NCI-H69 (cell line): ENCODE data around the gene BCAP29.
"Not testable (repeated sequence)": the region's sequence is repeated elsewhere in the genome, so short reads cannot be mapped to it uniquely, and the experiment has no call there.

Experiments
- DNase-seq: peaks from one replicate; lab custom pipeline; 2025; lab: John Stamatoyannopoulos, UW

The BCAP29 gene

DNA sequence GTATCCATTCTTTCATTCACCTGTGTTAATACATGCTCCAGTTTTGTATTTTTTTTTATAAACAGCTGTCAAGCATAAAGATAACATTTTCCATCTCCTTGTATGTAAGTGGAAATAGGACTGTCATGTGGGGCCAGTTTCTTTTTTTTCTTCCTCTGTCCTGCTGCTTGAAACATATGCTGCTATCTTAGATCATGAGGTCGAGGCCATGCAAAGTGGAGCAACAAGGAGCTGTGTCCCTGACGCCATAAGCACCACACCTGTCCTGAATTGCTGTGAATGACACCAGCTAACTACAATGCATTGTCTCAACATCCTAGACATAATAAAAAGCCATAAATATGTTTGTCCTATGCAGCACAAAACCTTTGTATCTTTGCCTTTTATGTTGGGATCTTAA is 42.8 kb downstream of the BCAP29 start:
- no peak for DNase-seq

DNA sequence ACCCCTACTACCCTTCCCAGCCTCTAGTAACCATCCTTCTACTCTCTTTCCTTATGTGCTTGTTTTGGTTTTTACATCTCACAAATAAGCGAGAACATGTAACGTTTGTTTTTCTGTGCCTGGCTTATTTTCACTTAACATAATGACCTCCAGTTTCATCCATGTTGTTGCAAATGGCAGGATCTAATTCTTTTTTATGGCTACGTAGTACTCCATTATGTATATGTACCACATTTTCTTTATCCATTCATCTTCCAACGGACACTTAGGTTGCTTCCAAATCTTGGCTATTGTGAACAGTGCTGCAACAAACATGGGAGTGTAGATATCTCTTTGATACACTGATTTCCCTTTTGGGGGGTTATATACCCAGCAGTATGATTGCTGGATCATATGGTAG is 47.0 kb downstream of the BCAP29 start:
- DNase-seq: no peak

DNA sequence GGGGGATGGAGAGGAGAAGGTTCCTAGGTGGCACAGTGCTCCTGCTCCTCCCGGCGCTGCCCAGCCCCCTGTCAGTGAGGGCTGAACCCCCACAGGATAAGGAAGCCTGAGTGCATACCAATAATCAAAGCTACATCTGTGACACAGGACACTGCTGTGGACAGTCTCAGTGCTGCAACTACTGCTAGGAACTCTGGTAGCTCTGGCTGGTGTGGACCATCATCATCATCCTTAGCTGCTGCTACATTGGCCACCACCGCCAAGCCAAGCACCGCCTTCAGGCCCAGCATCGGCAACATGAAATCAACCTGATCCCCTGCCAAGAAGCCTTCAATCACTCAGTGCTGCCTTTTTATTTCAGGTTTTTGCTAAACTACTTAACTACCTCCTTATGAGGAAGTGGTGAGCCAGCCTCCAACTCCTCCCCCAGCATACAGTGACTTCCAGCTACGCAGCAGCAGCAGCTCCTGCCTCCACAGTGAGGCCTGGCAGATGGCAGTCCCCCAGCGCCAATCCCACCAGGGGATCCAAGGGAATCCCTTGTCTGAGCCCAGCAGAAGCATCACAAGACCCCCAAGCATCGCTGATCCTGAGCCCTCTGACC is 48.5 kb downstream of the BCAP29 start:
- DNase-seq: no peak

DNA sequence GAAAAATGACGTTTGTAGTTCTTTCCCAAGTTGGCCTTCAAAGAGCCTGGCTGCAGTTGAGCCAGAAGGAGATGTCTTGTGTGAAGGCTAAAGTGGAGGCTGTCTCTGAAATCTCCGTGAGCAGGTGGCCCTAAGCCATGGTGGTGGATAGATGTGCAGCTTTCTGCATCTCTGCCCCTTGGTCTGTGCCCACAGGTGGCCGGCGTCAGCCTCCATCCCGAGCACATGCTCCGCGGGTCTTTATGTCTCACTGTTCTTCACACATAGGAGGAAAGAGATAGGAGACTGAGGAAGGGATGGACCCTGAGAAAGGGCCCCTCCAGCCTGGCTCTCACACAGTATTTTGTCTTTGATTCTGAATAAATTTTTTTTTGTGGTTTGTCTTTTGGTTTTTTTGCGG is 50.3 kb downstream of the BCAP29 start:
- no peak for DNase-seq

DNA sequence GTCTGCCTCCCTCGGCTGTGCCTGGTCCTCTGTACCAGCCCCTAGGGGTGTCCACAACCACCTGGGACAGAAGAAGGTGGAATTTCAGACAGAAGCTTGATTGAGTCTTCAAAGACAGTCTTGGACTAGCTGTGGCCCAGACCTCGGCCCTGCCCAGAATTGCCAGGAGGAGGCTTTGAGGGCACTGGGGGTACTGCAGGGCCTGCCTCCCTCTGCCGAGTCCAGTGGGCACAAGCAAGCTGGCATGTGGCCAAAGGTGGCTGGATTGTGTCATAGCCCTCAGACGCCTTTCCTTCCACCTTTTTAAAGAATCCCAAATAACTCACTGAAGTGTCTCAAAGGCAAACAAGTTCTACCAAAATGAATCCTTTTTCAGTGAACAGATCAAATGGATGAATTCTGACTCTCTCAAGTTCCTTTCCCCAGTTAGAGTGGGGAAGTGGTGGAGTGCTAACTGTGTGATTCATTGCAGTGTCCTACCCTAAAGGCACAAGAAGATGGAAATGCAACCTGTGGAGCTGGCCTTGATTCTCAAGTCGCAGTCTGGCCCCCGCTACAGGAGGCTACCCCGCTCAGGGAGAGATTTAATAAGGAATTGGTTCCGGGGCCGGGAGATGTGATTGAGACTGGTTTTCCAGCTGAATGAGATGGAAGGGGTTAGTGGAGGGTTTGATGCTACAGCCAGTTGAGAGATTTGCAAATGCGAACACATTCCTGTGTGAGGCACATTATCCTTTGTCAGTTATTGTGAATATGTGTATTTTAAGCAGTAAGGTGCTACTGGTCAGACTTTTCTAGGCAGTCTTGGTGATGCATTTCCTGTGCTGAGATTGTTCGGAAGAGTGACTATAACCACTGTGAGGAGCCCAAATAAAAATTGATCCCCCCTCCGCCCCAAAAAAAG is 51.8 kb downstream of the BCAP29 start:
- no peak for DNase-seq

DNA sequence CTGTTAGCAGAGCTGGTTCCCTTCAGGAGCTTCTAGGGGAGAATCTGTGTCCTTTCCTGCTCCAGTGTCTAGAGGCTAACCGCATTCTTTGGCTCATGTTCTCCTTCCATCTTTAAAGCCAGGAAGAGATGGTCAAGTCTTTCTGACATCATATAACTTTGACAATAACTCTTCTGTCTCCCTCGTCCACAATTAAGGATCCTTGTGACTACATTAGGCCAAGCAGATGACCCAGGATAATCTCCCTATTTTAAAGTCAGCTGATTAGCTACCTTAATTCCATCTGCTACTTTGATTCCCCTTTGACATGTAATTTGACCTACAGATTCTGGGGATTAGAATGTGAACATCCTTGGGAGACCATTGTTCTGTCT is 52.4 kb downstream of the BCAP29 start:
- DNase-seq: no peak

DNA sequence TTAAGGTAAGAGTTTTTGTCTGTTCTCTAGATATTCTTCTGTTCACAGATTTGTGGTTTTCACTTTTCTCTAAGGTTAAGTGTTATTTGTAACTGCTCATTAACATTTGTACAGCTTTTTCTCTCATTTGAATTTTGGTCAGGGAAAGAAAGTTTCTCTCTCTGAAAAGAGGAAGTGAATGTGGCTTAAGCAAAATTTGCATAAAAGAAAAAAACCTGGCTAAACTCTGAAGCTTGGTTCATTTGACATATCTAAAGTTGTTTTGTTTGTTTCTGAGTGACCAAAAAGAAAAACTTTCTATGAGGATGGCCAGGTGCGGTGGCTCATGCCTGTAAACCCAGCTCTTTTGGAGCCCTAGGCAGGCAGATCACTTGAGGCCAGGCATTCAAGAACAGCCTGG is 58.5 kb downstream of the BCAP29 start:
- no peak for DNase-seq

DNA sequence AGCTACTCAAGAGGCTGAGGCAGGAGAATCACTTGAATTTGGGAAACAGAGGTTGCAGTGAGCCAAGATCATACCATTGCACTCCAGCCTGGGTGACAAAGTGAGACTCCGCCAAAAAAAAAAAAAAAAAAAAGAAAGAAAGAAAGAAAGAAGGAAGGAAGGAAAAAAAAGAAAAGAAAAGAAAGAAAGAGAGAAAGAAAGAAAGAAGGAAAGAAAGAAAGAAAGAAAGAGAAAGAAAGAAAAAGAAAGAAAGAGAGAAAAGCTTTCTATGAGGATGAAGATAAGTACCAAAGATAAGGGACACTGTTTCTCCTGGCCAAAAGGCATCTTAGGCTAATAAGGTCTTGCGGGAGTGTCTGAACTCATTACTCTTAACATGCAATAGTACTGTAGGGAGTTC is 59.0 kb downstream of the BCAP29 start:
- DNase-seq: not testable (repeated sequence)

DNA sequence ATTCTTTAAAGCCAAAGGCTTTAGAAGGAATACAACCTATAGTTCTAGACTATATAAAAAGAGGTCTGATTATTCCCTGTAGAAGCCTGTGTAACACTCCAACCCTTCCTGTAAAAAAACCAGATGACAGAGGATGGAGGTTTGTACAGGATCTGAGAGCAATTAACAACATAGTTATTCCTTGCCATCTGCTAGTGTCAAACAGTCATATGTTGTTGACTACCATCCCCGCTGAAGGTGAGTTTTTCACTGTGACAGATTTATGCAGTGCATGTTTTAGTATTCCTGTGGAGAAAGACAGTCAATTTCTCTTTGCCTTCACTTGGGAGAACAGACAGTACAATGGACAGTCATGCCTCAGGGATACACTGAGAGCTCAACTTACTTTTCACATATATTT is 61.6 kb downstream of the BCAP29 start:
- DNase-seq: peak; percentile 68

DNA sequence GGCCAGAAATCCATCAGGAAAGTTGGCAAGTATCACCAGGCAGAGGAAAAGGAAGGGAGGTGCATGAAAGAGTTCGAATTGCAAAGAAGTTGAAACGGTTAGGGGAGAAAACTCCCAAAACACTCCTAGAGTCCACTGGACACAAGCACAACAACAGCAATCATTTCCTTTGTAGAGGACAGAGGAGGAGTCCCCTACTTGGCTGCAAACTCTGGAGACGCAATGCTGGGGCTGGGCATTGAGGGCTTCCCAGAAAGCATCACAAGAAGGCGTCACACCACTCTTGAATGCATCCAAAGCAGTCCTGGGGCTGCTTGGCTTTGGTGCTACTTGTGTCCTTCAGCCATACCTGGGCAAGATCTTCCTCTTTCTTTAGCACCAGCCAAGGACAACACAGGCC is 62.5 kb downstream of the BCAP29 start:
- no peak for DNase-seq

DNA sequence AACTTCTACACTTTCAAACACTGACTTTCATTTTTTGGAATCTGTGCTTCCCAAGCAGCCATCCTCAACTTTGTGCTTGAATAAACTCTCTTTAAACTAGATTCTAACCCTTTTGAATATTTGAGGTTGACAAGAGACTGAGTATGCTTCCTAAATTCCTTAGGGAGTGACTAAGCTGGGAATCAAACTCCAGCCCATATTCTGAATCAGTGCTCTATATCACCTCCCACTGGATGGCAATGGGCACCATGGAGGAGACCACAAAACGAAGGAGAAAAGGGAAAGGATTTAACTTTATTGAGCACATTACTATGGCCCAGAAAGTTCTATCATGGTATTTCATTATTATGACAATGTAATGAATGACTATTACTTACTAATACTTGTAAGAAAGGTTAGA is 63.4 kb downstream of the BCAP29 start:
- peak; percentile 10 for DNase-seq

DNA sequence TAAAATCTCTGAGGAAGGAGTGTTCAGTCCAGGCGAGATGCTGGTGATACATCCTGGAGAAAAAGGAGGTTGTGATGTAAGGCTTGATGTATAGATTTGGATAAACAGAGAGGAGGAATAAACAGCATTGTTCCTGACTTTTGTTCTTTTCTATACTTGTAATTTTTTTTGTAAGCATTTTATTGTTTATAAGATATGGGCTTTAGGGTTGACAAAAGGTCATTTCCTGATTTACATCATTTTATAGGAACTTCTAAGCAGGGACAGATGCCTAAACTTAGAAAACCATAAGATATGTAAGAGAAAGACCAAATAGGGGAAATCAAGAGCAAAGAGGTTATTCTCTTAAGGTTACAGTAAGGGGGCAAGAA is 63.9 kb downstream of the BCAP29 start:
- no peak for DNase-seq

DNA sequence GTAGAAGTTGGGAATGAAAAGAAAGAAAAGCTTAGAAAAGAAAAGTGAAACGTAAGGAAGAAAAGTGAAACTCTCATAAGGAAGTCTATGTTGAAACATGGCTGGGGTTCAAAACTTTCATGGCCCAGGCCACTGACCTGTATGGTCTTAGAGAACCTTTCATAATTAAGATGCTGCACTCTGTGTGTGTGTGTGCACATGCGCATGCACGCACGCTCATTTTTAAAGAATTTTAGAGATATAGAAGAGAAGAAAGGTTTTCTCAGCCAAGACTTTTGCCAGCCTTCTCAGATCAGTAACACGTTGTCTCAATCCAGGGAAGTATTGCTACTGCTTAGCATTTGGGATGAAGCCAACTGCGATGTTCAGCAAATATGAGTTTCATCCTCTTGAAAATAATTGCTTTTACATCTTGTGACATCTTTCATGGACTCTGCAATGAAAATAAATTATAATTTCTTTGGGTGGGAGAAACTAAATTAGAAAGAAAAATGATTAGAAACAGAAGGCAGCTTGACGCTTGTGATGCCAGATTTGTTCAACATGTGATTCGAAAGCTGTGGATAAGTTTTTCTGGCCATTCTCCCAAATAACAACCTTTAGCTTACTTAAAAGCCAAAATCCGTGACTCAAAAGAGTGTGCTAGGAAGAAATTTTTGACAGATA is 64.4 kb downstream of the BCAP29 start:
- no peak for DNase-seq

DNA sequence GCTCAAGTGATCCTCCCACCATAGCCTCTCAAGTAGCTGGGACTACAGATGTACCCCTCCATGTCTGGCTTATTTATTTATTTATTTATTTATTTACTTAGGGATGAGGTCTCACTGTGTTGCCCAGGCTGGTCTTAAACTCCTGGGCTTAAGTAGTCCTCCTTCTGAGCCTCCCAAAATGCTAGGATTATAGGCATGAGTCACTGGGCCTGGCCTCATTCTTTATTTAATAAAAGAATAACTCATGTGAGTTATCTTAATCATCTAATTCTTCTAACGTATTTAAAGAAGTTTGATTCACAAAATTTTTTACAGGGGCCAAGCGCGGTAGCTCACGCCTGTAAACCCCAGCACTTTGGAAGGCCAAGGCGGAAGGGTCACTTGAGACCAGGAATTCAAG is 72.6 kb downstream of the BCAP29 start:
- DNase-seq: no peak

DNA sequence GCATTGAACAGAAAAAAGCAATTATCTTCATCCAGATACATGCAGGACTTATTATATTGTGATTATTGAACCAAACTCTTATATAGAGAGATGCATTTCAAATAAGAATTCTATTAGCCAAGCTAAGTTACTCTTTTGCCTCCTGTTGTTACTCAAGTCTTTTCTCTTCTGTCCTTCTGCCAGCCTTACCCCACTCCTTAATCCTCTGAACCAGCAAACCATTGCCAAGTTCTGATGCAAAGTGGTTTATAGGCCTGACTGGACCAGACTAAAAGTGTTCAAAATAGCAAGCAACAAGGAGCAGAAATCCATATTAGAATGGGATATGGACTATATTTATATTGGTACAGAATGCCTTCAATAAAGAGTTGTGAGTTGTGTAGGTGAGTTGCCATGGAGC is 78.4 kb downstream of the BCAP29 start:
- no peak for DNase-seq

DNA sequence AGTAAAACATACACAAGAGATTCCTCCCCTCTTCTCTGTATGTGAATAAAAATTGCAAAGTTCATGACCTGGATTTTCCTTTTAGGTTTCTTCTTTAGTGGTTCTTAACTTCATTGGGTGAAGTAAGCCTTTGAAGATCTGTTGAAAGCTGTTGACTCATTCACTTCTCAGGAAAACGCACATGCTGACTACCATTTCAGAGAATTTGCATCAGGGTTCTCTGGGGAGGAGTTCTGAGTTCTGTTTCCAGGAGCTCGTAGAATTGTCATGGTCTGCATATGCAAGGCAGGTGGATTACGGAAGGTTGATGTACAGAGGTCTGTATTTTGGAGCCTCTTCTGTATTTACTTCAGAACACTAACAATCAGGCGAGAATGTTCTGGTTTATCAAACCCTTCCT is 79.6 kb downstream of the BCAP29 start:
- no peak for DNase-seq

DNA sequence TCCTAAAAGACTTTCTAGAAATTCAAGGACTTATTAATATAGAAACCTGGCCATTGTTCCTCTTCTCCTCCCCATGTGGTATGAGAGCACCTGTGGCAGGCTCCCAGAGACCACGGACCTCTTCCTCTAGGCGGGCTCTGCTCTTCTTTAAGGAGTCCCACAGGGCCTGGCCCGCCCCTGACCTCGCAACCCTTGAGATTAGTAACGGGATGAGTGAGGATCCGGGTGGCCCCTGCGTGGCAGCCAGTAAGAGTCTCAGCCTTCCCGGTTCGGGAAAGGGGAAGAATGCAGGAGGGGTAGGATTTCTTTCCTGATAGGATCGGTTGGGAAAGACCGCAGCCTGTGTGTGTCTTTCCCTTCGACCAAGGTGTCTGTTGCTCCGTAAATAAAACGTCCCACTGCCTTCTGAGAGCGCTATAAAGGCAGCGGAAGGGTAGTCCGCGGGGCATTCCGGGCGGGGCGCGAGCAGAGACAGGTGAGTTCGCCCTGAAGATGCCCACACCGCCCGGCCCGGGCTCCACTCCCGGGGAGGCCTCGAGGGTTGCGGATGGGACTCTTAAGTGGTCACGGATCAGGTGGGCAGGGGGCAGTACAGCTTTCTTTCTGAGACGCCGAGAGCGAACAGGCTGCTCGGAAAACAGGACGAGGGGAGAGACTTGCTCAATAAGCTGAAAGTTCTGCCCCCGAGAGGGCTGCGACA is 80.5 kb downstream of the BCAP29 start, which contains the start of gene SLC26A4:
Gene SLC26A4, plus strand, starts transcription at position 448 of the 700 bp plus-strand sequence. CDS start 814 bp downstream, outside the sequence.
- peak; percentile 50 for DNase-seq

DNA sequence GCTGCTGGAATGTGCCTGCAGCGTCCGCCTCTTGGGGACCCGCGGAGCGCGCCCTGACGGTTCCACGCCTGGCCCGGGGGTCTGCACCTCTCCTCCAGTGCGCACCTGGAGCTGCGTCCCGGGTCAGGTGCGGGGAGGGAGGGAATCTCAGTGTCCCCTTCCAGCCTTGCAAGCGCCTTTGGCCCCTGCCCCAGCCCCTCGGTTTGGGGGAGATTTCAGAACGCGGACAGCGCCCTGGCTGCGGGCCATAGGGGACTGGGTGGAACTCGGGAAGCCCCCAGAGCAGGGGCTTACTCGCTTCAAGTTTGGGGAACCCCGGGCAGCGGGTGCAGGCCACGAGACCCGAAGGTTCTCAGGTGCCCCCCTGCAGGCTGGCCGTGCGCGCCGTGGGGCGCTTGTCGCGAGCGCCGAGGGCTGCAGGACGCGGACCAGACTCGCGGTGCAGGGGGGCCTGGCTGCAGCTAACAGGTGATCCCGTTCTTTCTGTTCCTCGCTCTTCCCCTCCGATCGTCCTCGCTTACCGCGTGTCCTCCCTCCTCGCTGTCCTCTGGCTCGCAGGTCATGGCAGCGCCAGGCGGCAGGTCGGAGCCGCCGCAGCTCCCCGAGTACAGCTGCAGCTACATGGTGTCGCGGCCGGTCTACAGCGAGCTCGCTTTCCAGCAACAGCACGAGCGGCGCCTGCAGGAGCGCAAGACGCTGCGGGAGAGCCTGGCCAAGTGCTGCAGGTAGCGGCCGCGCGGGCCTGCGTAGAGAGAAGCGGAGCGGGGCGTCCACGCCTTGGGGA is 81.2 kb downstream of the BCAP29 start:
- peak; percentile 84 for DNase-seq

DNA sequence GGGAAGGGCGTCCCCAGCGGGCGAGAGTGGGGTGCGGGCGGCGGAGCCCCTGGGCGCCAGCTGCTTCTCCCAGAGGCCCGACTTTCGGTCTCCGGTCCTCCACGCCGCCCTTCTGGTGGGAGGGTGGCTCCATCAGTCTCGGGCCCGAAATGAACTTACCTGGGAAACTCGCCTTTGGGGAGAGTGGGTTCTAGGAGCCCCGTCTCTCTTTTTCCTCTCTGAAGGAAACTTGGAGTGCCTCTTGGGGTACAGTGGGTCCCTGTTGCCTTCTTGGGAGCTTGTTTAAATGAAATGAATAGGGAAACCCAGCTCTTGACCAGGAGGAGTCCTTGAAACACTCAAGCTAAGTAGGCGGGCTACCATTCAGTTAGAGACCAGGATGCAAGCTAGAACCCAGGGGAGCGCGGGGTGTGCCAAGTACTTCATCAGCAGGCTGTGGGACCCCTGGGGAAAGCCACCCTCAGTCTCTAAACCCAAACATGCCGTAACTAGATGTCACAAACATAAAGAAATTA is 81.9 kb downstream of the BCAP29 start:
- peak; percentile 51 for DNase-seq

DNA sequence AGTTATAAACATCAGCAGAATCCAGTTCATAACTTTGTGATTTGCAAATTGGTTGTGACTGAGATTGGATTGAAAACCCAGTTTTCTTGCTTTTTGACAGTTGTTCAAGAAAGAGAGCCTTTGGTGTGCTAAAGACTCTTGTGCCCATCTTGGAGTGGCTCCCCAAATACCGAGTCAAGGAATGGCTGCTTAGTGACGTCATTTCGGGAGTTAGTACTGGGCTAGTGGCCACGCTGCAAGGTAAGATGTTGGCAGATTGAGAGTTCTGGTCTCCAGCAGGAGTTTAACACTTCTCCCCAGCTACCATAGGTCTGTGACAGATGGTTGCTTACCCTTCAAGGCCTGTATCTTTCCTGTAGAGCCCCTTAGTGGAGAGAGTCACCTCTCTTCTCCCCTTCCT is 83.2 kb downstream of the BCAP29 start:
- no peak for DNase-seq

DNA sequence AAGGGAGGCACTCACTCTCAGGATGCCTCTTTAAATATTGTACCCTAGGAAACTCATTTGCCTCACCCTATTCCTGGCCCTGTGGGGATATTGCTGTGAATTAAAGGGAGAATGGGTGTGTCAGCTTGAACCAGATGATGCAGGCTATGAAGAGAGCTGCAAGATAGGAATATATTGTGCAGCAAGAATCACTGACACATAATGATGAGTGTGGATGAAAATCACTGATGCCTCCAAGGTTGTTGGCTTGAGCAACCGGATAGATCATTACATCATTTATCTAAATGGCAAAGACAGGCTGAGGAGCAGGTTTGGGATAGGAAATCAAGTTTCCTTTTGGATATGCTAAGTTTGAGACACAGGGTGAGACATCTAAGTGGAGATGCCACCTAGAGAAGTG is 86.7 kb downstream of the BCAP29 start:
- no peak for DNase-seq
